Kidney tubule cell (primary cell): ENCODE measurements around the gene ADGRG4.
A peak's percentile ranks its signal among the peaks of the same experiment; 100 is the strongest.
"Not testable (repeated sequence)": the region's sequence is repeated elsewhere in the genome, so short reads cannot be mapped to it uniquely, and the experiment has no call there.

ENCODE experiments used
- DNase-seq: peaks from one replicate; pipeline ENCODE4 v3.0.0-alpha.2; 2018; ENCODE audit warnings: low spot score

Gene ADGRG4

GRCh38 chrX:136300721-136301120 lies at the start of gene ADGRG4:
ADGRG4 (plus strand) TSS chrX:136300963; CDS start chrX:136308778, 7,815 bp downstream.
- DNase-seq: not testable (repeated sequence)

GRCh38 chrX:136251041-136251991 lies 49.4 kb upstream of the ADGRG4 start, which contains the start of gene MAP7D3:
MAP7D3 (minus strand) TSS chrX:136251400; CDS start chrX:136251358, 42 bp downstream.
- peak; percentile 69 for DNase-seq

GRCh38 chrX:136255541-136255940 lies 45.2 kb upstream of the ADGRG4 start:
- no peak for DNase-seq

- no peak for DNase-seq
Measured at GRCh38 chrX:136256026-136256425, 44.7 kb upstream of the ADGRG4 start.

- peak; percentile 26 for DNase-seq
Measured at GRCh38 chrX:136258951-136259350, 41.8 kb upstream of the ADGRG4 start.

- peak; percentile 69 for DNase-seq
Measured at GRCh38 chrX:136259543-136259942, 41.2 kb upstream of the ADGRG4 start.

- peak; percentile 64 for DNase-seq
Measured at GRCh38 chrX:136260776-136261175, 40.0 kb upstream of the ADGRG4 start.

- DNase-seq: no peak
Measured at GRCh38 chrX:136261321-136261720, 39.4 kb upstream of the ADGRG4 start.

GRCh38 chrX:136262243-136262642 lies 38.5 kb upstream of the ADGRG4 start:
- DNase-seq: no peak

- DNase-seq: no peak
Measured at GRCh38 chrX:136262812-136263315, 37.9 kb upstream of the ADGRG4 start.

- no peak for DNase-seq
Measured at GRCh38 chrX:136266828-136267227, 33.9 kb upstream of the ADGRG4 start.

- peak; percentile 47 for DNase-seq
Measured at GRCh38 chrX:136268051-136269048, 32.4 kb upstream of the ADGRG4 start.

GRCh38 chrX:136269921-136270320 lies 30.8 kb upstream of the ADGRG4 start:
- no peak for DNase-seq

- no peak for DNase-seq
Measured at GRCh38 chrX:136271300-136271699, 29.5 kb upstream of the ADGRG4 start.

- no peak for DNase-seq
Measured at GRCh38 chrX:136272325-136272724, 28.4 kb upstream of the ADGRG4 start.

- no peak for DNase-seq
Measured at GRCh38 chrX:136273986-136274385, 26.8 kb upstream of the ADGRG4 start.

- DNase-seq: no peak
Measured at GRCh38 chrX:136275553-136275952, 25.2 kb upstream of the ADGRG4 start.

- not testable (repeated sequence) for DNase-seq
Measured at GRCh38 chrX:136286375-136286774, 14.4 kb upstream of the ADGRG4 start.

- no peak for DNase-seq
Measured at GRCh38 chrX:136291824-136292223, 8.9 kb upstream of the ADGRG4 start.

GRCh38 chrX:136292656-136293055 lies 8.1 kb upstream of the ADGRG4 start:
- DNase-seq: no peak

GRCh38 chrX:136295380-136295779 lies 5.4 kb upstream of the ADGRG4 start:
- DNase-seq: no peak

GRCh38 chrX:136303041-136303440 lies 2.3 kb downstream of the ADGRG4 start:
- no peak for DNase-seq
